ENCODE results near the gene SPDEF. TPM values are rescaled to one million over a fixed set of nuclear protein-coding genes. Genes with fewer than 3 reads are reported as not detected.

SPDEF gene
- total and polyA plus RNA-seq, 2 of the 13 experiments (the other 11 are each of a cell fraction or from before 2014, with no cell fraction given) = not detected

GRCh38 chr6:34552620-34553019, 3.5 kb downstream of the SPDEF start (continued):
- TF ChIP-seq AKAP8 (CRISPR knock-in tag; IDR thresholded peaks at IDR 0.05) = no peak
- TF ChIP-seq JUND (CRISPR knock-in tag; IDR thresholded peaks at IDR 0.05) = no peak
- no peak for TF ChIP-seq PAF1 (CRISPR knock-in tag; IDR thresholded peaks at IDR 0.05)
- no peak for TF ChIP-seq ZNF672 (CRISPR knock-in tag; IDR thresholded peaks at IDR 0.05)
- TF ChIP-seq ZNF12 (CRISPR knock-in tag; IDR thresholded peaks at IDR 0.05) = no peak

GRCh38 chr6:34551720-34552119, 4.4 kb downstream of the SPDEF start:
- H3K79me2 ChIP-seq (ENCODE audit: insufficient read depth, low read length) = no peaks in the 10 kb centered on the region
- no peak for TF ChIP-seq ZNF557 (CRISPR knock-in tag; IDR thresholded peaks at IDR 0.05)
- TF ChIP-seq GTF2F1 (IDR thresholded peaks at IDR 0.05; ENCODE audit: low read length) = no peak
- no peak for TF ChIP-seq TCF7 (IDR thresholded peaks at IDR 0.05; ENCODE audit: low read depth)
- no peak for TF ChIP-seq JDP2 (CRISPR knock-in tag; IDR thresholded peaks at IDR 0.05; ENCODE audit: borderline replicate concordance)
- TF ChIP-seq CCAR2 (optimal IDR thresholded peaks at IDR 0.05; ENCODE audit: low read depth, low read length) = no peak
- TF ChIP-seq ZNF12 (CRISPR knock-in tag; IDR thresholded peaks at IDR 0.05) = no peak
- no peak for TF ChIP-seq ZNF446 (CRISPR knock-in tag; IDR thresholded peaks at IDR 0.05)
- TF ChIP-seq ZNF770 (CRISPR knock-in tag; IDR thresholded peaks at IDR 0.05) = no peak
- TF ChIP-seq ZNF607 (CRISPR knock-in tag; IDR thresholded peaks at IDR 0.05; ENCODE audit: borderline replicate concordance) = no peak
- no peak for TF ChIP-seq CEBPB (IDR thresholded peaks at IDR 0.05; ENCODE audit: borderline replicate concordance, low read depth, low read length)
- TF ChIP-seq SCMH1 (CRISPR knock-in tag; IDR thresholded peaks at IDR 0.05; ENCODE audit: borderline replicate concordance) = no peak
- TF ChIP-seq ZNF143 (CRISPR knock-in tag; IDR thresholded peaks at IDR 0.05) = no peak
- TF ChIP-seq AFF4 (CRISPR knock-in tag; IDR thresholded peaks at IDR 0.05) = no peak
- no peak for TF ChIP-seq ZNF724P (CRISPR knock-in tag; IDR thresholded peaks at IDR 0.05; ENCODE audit: borderline replicate concordance)
- no peak for TF ChIP-seq ZBTB7B (CRISPR knock-in tag; IDR thresholded peaks at IDR 0.05)
- TF ChIP-seq NFKB2 (CRISPR knock-in tag; IDR thresholded peaks at IDR 0.05; ENCODE audit: borderline replicate concordance) = no peak
- TF ChIP-seq MAFK (conservative IDR thresholded peaks at IDR 0.05 in 1 of 2, IDR thresholded peaks at IDR 0.05 in 1 of 2; ENCODE audit: low read length in 2 of 2) = no peak
- TF ChIP-seq BCL6 (CRISPR knock-in tag; IDR thresholded peaks at IDR 0.05) = no peak

More at GRCh38 chr6:34551720-34552119, 4.4 kb downstream of the SPDEF start:
- intact Hi-C loops (cut with micrococcal nuclease; ENCODE audit: unreplicated experiment) = no loop called here
- Histone ChIP-seq H3K9me3 (ENCODE audit: low read length) (no peaks in the 10 kb centered on the region), H3K4me3 (replicated peaks in 1 of 3; ENCODE audit: insufficient read depth in 1 of 3, low read depth in 2 of 3, low read length in 3 of 3) (no peak overlapping the region), H3K9ac (ENCODE audit: insufficient read depth, low read depth, low read length) (no peak overlapping the region), H4K20me1 (ENCODE audit: insufficient read depth, low read length) (no peaks in the 10 kb centered on the region), H3K27me3 (ENCODE audit: control insufficient read depth in 1 of 2, insufficient read depth in 2 of 2, low read length in 2 of 2) (peaks cover 44 to 89% of the 10 kb centered on the region in 2 experiments), H3K27ac (ENCODE audit: extremely low read length, insufficient read depth, low read length) (no peak overlapping the region), H3K4me2 (ENCODE audit: low read depth, low read length) (no peak overlapping the region), H3K36me3 (replicated peaks in 1 of 2; ENCODE audit: control insufficient read depth in 1 of 2, insufficient read depth in 2 of 2, low read length in 2 of 2) (no peaks in the 10 kb centered on the region), H3K4me1 (ENCODE audit: insufficient read depth, low read length) (peaks cover 25% of the 10 kb centered on the region), H2AFZ (ENCODE audit: low read length) (no peak overlapping the region)
- ChIA-PET POLR2A (no interaction called here), CTCF (ENCODE audit: low intra/inter-chr PET ratio, low total read pairs) (no interaction called here)
- ATAC-seq (no peak), DNase-seq (ENCODE audit: low spot score) (no peak), FAIRE-seq (no peak)
- 30% methylated on average over 7 of the region's 8 CpGs for WGBS (ENCODE audit: low lambda C conversion rate)
- BruUV-seq (replicated peaks) = no TSS peak
- in situ Hi-C loops (cut with HindIII; ENCODE audit: extremely low pct_ligation_motif_present, low pct_unique_long_range_greater_than_20kb) = no loop called here

All from HepG2 (cell line).